HG02884 (cell line): ENCODE results near the gene HIPK3.

Experiments
- ATAC-seq: cut with Tn5 transposase; IDR thresholded peaks from one replicate; pipeline ENCODE4 v1.9.1; 2021; ENCODE audit warnings: mild to moderate bottlenecking, moderate library complexity; ENCODE audit not compliant: unreplicated experiment

The HIPK3 gene

DNA sequence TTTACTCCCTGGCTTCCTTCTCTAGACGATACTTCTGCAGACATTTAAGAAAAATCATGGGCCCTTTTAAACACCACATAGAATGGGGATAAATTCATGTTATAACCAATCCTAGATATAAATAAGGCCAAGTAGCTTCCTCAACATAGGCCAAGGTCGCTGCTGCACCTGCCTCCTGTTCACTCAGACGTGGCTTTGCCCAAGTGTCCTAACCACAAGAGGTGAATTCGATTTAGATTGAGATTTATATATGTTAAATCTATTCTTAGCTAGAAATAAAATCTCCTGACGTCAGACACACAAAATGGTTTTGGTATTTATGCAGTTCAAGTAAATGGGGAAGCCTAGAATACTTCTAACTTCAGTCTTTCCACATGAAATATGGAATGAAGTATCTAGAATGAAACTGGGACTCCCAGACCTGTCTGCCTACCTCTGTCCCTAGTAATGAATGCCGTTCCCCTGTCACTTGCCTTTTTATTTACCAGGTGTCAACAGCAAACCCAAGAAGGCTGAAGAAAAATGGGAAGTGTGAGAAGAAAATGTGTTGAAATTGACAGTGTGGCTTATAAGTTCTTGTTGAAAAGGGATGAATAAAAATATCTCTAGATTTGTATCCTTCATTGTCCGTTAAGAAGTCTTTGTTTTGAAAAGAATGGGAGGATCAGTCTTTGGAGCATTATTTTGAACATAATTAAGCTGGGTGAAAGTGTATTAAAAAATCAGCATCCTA is 131.8 kb downstream of the HIPK3 start:
- no peak for ATAC-seq

DNA sequence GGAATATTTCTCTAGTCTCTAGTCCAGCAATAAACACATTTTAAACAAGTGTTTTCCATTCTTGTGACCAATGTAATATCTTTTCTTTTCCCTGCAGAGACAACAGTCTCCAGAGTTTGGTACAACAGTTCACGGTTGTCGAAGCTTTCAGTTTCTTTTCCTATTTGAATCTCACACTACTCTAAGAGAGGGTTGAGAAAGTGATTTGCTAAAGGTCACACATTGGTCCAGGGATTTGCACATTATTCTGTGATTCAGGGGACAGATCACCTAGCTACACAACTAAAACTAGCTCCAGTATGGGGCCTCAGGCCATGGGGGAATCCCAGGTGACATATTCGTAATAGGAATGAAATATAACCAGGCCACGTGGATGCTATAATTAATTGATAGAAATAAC is 132.5 kb downstream of the HIPK3 start:
- ATAC-seq = no peak

DNA sequence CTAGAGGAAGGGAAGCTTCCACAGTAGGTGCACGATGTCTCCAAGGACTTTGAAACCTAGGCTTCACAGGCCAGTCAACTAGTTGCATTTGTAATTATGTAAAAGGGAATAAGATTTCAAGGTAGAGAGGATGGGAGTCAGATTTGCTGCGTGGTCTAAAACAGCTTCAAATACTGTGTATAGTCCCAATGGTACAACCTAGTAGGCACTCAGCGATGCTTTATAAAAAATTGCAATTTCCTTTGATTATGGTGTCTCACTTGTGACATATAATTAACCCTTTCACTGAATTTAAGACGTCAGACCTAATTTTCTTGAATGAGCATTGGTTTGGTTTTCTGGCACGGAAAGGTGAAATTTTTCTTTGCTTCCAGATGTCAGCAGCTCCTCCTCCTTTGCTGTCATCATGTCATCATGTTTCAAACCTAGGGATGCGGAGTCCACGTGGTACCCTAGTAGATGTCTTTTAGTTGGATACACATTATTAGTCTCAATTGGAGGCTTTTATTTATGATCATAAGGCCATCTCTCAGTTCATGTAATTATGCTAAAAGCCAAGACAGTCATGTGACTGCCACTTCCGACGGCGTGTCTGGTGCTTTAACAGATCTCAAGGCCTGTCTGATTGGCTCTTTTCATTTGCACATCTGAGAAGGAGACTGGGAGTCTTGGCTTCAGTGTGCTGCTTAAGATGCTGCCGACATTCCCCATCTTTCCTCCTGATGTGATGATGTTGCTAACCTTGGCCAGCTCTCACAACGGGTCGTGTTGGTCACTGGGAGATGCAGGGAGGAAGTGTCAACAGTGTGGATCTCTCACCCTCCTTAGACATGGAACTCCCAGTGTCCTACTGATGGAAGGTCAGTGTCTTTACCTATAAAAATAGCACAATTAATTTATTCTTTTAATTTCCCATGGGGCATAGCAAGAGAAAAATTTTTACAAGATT is 134.0 kb downstream of the HIPK3 start:
- ATAC-seq = no peak

DNA sequence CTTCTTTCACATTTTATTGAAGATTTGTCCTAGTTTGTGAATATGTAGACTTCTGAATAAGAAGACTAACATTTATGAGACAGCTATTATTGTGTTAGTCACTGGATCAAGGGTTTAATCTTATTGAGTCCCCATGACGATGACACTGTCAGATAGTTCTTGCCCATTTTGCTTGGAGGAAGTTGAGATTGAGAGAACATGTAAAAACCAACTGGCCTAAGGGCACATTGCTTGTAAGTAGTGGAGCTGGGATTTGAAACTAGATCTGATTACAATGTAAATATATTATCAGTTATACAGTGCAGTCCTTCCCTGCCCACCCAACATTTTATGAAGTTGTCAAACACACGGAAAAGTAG is 134.7 kb downstream of the HIPK3 start:
- no peak for ATAC-seq

DNA sequence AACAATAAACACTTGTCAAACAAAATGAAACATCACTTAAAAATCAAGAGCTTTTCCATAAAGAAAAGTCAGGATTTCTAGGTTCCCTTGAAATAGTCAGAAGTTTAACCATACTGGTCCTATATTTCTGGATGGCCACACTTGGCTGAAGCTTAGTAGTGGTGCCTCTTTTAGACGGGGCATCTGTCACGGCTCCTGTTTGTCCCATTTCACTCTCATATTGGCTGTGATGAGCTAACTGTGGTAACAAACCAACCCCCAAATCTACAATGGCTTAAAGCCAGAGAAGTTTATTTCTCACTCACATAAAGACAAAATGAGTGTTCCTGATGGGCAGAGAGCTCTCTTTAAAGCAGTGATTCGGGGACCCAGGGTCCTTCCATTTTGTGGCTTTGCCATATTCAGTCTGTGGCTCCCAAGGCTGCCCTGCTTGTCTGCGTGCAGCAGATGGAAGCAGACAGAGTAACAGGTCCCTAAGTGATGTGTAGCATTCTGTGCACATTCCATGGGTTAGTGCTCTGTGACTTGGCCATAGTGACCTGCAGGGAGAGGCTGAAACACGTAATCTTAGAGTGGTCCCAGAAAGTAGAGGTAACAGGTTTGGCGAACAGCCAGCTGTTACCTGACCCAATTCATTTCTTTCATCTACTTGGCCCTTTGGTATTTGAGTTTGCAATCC is 137.4 kb downstream of the HIPK3 start:
- ATAC-seq = no peak

DNA sequence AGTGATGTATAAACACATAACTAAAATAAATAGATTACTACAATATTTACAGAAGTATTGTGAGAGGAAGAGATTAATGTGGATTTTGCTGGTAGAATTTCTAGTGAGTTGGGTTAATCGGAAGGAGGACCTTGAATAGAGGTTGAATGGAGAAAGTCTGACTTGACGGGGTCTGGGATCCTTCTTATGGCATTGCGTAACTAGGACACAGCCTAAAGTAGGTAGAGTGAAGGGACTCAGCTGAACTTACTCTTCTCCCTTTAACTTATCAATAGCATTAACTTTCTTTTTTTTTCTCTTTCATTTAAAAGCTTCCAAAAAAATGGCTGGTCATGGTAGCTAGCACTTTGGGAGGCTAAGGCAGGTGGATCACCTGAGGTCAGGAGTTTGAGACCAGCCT is 139.2 kb downstream of the HIPK3 start:
- no peak for ATAC-seq

DNA sequence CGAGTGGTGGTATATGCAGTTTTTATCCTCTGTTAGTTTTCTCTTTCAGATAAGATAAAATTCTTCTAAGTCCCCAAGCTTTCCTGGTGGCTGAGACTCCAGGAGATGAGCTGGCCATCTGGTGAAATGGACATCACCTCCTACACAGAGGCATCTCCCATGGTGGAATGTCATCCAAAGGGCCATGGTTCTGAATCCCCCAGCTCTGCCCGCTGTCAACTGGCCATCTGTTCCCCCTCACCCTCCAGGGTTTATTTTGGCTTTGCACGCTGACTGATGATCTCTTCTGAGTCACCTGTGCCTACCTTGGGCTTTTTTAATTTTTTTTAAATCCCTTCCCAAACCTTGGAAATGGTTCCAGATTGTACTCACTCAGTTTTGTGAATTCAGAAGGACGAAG is 142.2 kb downstream of the HIPK3 start:
- no peak for ATAC-seq

DNA sequence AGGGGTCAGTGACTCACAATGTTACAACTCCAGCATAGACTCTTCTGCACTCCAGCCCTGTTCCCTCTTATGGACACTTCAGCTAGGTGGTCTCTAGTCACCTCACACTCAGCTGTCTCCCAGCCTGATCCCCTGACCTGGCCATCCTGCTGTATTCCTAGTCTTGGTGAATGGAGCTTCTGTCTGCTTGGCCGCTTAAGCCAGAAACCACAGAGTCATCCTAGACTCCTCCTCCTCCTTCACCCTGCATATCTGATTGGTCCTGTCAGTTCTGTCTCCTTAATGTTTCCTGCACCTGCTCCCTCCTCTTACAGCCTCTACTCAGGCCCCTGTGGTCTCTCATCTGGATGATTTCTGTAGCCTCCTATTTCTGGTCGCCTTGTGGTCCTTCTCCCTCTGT is 144.9 kb downstream of the HIPK3 start:
- ATAC-seq = no peak

DNA sequence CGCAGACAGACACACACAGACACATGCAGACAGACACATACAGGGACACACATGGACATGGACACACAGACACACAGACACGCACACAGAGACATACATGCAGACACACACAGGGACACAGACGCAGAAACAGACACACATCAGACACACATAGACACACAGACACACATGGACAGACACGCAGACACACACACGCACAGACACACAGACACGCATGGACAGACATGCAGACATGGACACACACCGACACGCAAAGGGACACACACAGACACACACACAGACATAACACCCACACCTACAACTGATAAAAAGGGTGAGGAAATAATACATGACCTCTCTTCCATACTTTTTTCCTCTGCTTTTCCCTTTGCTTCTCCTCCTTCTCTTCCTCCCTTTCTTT is 146.2 kb downstream of the HIPK3 start:
- no peak for ATAC-seq

DNA sequence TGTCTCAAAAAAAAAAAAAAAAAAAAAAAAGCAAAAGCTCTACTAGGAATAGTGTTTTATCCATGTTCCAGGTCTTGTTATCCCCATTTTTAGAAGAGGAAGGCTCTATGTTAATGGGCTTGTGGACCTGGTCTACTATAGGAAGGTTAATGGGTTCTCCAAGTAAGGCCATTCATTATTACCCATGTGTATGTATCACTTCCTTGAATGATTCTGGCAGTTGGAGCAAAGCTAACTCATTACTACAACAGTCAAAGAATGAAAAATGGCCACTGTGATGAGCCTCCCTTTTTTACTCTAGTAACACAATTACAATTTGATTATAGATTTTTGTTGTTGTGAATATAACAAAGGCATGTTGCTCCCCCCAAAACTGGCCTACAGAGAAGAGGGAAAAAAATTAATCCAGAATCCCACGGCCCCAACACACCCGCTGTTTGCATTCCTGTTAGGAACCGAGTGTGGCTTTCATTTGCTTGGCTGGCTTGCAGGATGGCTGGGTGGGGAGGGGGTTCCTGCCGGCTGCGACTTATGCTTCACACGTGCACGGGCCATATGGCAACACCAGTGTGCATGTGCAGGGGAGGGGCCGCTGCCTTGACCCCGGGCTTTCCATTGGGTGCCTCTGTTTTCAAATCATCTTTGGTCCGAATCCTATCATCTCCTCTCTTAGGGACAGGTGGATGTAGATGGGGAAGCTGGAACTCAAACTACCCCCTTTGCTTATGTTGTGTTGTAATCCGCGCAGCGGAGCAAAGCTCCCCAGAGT is 148.8 kb downstream of the HIPK3 start:
- no peak for ATAC-seq
